Gastroesophageal sphincter (tissue), 4 donors: ENCODE measurements around the gene RAB3C. TPM values are rescaled to one million over a fixed set of nuclear protein-coding genes. Genes with fewer than 3 reads are reported as not detected.

ENCODE experiments used
- ATAC-seq: fragments of 150-250 bp; one replicate; pipeline ENCODE4 v1.9.1; 2016; ENCODE audit warnings: mild to moderate bottlenecking, moderate library complexity
- H3K27ac ChIP-seq, 4 donors: fragments of 200-600 bp; sonication (generic) in 3 of 4; 1 replicate in 3 of 4; 2 replicates in 1 of 4; pipeline ENCODE4 v1.5.1; 2016 to 2019
- H3K27me3 ChIP-seq: fragments of 200-600 bp; sonication (generic); one replicate; pipeline ENCODE4 v1.5.1; 2019
- H3K36me3 ChIP-seq, 2 donors: fragments of 200-600 bp; sonication (generic); one replicate each; pipeline ENCODE4 v1.5.1; 2019; ENCODE audit warnings: control low read depth in 1 of 2
- H3K4me1 ChIP-seq, 3 donors: fragments of 200-600 bp; sonication (generic); 1 replicate in 2 of 3; 2 replicates in 1 of 3; pipeline ENCODE4 v1.5.1; 2016 to 2019; ENCODE audit warnings: control low read depth in 2 of 3
- H3K4me3 ChIP-seq, 2 donors: fragments of 200-600 bp; sonication (generic); one replicate each; pipeline ENCODE4 v1.5.1; 2019; ENCODE audit warnings: mild to moderate bottlenecking in 1 of 2, moderate library complexity in 1 of 2
- H3K9me3 ChIP-seq, 3 donors: fragments of 200-600 bp; sonication (generic); one replicate each; pipeline ENCODE4 v1.5.1; 2017 to 2019; ENCODE audit warnings: control low read depth in 2 of 3
- CTCF ChIP-seq, 4 experiments: fragments of 200-600 bp in 2 of 4; fragments of 450-650 bp in 2 of 4; sonication (generic) in 1 of 4; IDR thresholded peaks; one replicate each; pipeline ENCODE4 v1.5.1; 2017 to 2019; ENCODE audit warnings: antibody characterized with exemption in 4 of 4, mild to moderate bottlenecking in 2 of 4, moderate library complexity in 2 of 4
- EP300 ChIP-seq: sonication (generic); formaldehyde crosslinking; IDR thresholded peaks from one replicate; pipeline ENCODE4 v1.6.1; 2017; ENCODE audit warnings: antibody characterized with exemption, mild to moderate bottlenecking
- POLR2A ChIP-seq, 2 donors: fragments of 450-650 bp; IDR thresholded peaks; one replicate each; pipeline ENCODE4 v1.6.1; 2017; ENCODE audit warnings: antibody characterized with exemption in 2 of 2, mild to moderate bottlenecking in 2 of 2, moderate library complexity in 1 of 2
- POLR2AphosphoS5 ChIP-seq: sonication (generic); formaldehyde crosslinking; IDR thresholded peaks from one replicate; pipeline ENCODE4 v1.6.1; 2017; ENCODE audit warnings: antibody characterized with exemption
- WGBS, 2 donors: methylation state at CpG; one replicate each; pipeline ENCODE4 v1.1.5; 2018; ENCODE audit warnings: low coverage in 1 of 2; 5-methylcytosine and 5-hydroxymethylcytosine counted together
- total RNA-seq, 4 donors: library from RNA; depleted of rRNA; stranded (reverse); fragments of >200 nt; gene quantifications; one replicate each; pipeline ENCODE4 v1.1.0, GENCODE V29; 2016

The RAB3C gene
- total RNA-seq, 4 donors from 2014 or later: 0.16 to 3.5 (median 2.1) TPM

GRCh38 chr5:58810086-58810485 is 227.2 kb downstream of the RAB3C start:
- H3K36me3 ChIP-seq: no peaks in the 10 kb centered on the region
- TF ChIP-seq POLR2A (IDR thresholded peaks at IDR 0.05): no peak
- TF ChIP-seq POLR2AphosphoS5: no peak
- TF ChIP-seq EP300: no peak
- TF ChIP-seq CTCF (IDR thresholded peaks at IDR 0.05): no peak

GRCh38 chr5:58813855-58814254 is 231.0 kb downstream of the RAB3C start:
- WGBS, 2 donors: 89 to 100% methylated on average over 1 to 3 of the region's 3 CpGs
- H3K4me3 ChIP-seq: no peak overlapping the region
- H3K36me3 ChIP-seq: no peaks in the 10 kb centered on the region
- H3K27me3 ChIP-seq: no peaks in the 10 kb centered on the region
- no peak for ATAC-seq
- H3K27ac ChIP-seq: no peak overlapping the region
- H3K9me3 ChIP-seq: no peaks in the 10 kb centered on the region
- H3K4me1 ChIP-seq: no peaks in the 10 kb centered on the region
- TF ChIP-seq CTCF (IDR thresholded peaks at IDR 0.05): no peak
- TF ChIP-seq POLR2AphosphoS5: no peak
- TF ChIP-seq POLR2A (IDR thresholded peaks at IDR 0.05): no peak
- no peak for TF ChIP-seq EP300

More at GRCh38 chr5:58810086-58810485, 227.2 kb downstream of the RAB3C start:
- WGBS, 2 donors: 20% methylated on average over 1 of the region's 1 CpG; no CpG with 5 or more reads in 1 of the 2 donors
- Histone ChIP-seq H3K27ac (no peak overlapping the region), H3K9me3 (no peaks in the 10 kb centered on the region), H3K27me3 (no peaks in the 10 kb centered on the region), H3K4me3 (no peak overlapping the region), H3K4me1 (no peaks in the 10 kb centered on the region)
- no peak for ATAC-seq

- Histone ChIP-seq H3K4me1 (no peaks in the 10 kb centered on the region), H3K4me3 (no peak overlapping the region), H3K9me3 (no peaks in the 10 kb centered on the region), H3K27me3 (no peaks in the 10 kb centered on the region), H3K36me3 (no peaks in the 10 kb centered on the region), H3K27ac (no peak overlapping the region)
- no peak for TF ChIP-seq EP300
- TF ChIP-seq POLR2AphosphoS5: no peak
- TF ChIP-seq POLR2A (IDR thresholded peaks at IDR 0.05): no peak
- TF ChIP-seq CTCF (IDR thresholded peaks at IDR 0.05): no peak
- no peak for ATAC-seq
- WGBS, 2 donors: 70 to 86% methylated on average over 3 to 4 of the region's 4 CpGs
Observed at GRCh38 chr5:58816181-58816731, 233.4 kb downstream of the RAB3C start.

- 67 to 92% methylated on average over 1 of the region's 1 CpG for WGBS, 2 donors
Observed at GRCh38 chr5:58818465-58818864, 235.6 kb downstream of the RAB3C start.

More at GRCh38 chr5:58818465-58818864, 235.6 kb downstream of the RAB3C start:
- ATAC-seq: no peak
- no peaks in the 10 kb centered on the region for H3K27me3 ChIP-seq
- H3K9me3 ChIP-seq: no peaks in the 10 kb centered on the region
- no peak overlapping the region for H3K27ac ChIP-seq
- H3K4me1 ChIP-seq: no peaks in the 10 kb centered on the region
- no peak overlapping the region for H3K4me3 ChIP-seq
- TF ChIP-seq POLR2A (IDR thresholded peaks at IDR 0.05): no peak
- TF ChIP-seq EP300: no peak
- TF ChIP-seq CTCF (IDR thresholded peaks at IDR 0.05): no peak
- TF ChIP-seq POLR2AphosphoS5: no peak
- no peaks in the 10 kb centered on the region for H3K36me3 ChIP-seq
